Activated CD4-positive, alpha-beta T cell treated with anti-CD3 and anti-CD28 coated beads, Interleukin-2, Interleukin-4, amounts not matched to agents 100 ng/mL and 50 ng/mL, durations not matched to agents 16 hours and 8 hours (primary cell): ENCODE results near the gene GSE1.

ENCODE experiments used
- DNase-seq: peaks from one replicate; pipeline ENCODE4 v3.0.0-alpha.2; 2020; ENCODE audit warnings: low spot score

Gene GSE1

GRCh38 chr16:85574672-85575475, 38.2 kb upstream of the GSE1 start:
- DNase-seq, result no peak

DNA sequence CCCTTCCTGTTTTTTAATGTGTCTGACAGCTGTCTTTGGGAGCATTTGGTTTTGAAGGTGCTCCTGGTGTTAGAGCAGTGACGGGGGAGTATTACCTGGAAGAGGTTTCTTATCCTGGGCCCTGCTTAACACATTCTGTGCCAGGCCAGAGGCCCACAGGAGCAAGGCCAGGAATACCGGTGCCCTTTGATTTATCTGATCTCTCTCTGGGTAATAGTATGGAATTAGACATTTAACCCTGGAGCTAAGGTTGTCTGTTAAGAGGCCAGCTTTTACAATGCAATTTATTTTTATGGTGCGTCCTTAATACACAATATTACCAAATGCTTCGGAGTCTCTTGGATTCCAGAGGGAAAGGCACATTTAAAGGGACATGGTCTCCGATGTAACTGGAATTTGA, 37.2 kb upstream of the GSE1 start:
- DNase-seq, result no peak

GRCh38 chr16:85576944-85577343, 36.2 kb upstream of the GSE1 start:
- DNase-seq, result no peak

DNA sequence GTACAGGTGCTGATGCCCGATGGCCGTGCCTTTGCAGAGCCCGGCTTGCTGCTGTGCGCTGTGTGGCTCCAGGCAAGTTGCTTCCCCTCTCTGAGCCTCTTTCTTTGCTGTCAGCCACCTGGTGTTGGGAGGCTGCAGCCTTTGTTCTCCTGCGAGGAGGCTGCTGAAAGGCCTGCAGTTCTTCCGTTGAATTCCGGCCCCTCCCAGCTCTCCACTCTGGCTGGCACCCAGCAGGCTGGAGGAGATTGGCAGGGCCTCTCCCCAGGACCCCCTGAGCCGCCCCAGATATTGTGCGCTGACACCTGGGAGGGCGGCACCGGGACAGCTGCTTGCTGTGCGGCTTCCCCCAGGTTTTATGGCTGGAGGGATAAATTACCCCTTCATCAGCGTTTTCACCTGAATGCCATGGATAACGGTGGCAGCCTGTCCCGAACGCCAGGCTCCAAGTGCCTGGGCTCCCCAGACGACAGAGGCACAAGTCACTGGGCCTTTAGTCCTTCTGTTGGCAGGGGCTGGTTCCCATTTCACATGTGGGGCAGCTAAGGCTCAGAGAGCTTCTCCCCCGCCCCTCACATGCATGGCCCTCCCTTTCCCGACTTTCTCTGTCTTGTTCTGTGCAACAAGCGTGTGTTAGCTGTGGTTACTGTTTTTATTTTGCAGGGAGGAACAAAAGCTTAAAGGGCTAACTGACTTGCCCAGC, 35.1 kb upstream of the GSE1 start:
- DNase-seq, result no peak

- DNase-seq, result no peak
Measured at GRCh38 chr16:85578599-85578948, 34.5 kb upstream of the GSE1 start.

DNA sequence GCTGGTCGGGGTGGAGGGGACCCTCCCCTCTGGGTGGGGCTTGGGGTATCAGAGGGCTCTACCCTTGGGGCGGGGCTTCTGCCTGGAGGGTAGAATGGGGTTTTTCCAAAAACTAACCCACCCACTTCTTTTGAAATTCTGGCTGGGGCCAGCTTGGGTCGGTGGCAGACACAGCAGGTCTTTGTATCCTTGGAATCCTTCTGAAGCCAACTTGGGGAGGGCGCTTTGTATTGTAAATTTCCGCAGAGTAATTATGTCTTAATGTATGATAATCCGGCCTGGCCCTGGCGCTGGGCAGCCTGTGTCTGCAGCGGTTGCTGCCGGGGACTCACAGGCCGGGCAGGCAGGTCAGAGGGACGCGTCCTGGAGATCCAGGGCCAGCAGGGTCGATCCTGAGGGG, 33.9 kb upstream of the GSE1 start:
- no peak for DNase-seq

DNA sequence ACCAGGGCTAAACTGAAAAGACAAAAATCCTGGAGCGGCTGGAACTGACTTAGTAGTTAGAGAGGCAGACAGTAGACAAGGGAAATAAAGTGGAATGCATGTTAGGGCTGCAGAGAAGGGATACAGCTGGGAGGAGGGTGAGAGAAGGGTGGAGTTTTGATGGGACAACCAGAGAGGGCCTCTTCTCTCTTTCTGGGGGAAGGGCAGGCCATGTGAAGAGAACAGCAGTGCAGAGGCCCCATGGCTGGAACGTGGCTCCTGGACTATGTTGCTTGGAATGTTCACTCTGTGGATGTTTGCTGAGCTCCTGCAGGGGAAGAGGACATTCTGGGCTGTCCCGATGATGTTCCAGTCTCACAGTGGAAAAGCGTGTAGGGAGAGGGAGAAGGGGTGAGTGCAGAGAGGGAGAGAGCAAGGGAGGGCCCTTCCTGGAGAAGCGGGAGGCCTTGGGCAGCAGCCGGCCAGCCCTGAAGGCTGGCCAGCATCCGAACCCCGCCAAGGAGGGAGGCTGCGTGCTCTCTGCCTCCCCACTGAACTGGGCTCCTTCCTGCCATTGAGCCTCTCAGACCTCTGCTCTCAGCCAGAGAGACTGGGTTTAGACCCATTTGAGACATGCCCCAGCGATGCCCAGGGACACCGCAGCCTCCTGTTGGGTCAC, 33.1 kb upstream of the GSE1 start:
- DNase-seq, result no peak

DNA sequence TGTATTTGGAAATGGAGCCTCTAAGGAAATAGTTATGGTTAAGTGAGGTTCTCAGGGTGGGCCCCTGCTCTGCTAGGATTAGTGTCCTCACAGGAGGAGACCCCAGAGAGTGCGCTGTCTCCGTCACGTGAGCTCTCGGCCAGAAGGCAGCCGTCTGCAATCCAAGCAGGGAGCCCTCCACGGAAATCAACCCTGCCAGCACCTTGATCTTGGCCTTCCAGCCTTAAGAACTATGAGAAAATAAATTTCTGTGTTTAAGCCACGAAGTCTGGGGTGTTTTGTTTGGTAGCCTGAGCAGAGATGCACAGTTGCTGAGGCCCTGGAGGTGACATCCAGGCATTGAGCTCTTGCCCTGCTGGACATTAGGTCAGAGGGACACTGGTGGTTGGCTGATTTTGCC, 32.4 kb upstream of the GSE1 start:
- DNase-seq, result no peak

- DNase-seq, result no peak
Measured at GRCh38 chr16:85582229-85582991, 30.7 kb upstream of the GSE1 start.

DNA sequence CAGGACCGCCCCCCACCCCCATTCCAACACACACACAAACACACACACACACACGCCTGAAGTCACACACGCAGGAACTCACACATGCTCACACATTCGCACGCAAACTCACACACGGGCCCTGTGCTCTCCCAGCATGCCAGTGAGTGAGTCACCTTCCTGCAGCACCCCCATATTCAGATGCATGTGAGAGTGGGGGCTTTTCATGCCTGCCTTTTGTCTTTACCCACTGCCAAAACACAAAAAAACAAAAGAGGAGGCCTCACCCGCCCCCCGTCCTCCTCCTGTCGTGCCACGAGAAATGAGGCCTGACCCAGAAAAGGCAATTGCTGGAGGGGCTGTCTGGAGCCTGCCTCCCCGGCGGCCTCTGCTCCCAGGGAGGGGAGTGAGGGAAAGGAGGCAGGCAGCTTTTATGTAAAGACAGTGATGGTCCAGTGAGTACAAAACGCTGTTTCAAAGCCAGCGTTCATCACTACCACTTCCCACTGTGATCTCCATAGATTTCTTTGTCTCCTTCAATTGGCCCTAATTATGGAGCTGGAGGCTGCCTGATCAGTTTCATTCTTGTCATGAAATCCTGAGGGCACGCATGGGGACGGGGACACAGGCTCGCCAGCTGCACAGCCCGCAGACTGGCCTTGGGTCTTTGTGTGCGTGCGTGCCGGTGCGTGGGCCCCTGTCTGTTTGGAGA, 29.5 kb upstream of the GSE1 start:
- no peak for DNase-seq

DNA sequence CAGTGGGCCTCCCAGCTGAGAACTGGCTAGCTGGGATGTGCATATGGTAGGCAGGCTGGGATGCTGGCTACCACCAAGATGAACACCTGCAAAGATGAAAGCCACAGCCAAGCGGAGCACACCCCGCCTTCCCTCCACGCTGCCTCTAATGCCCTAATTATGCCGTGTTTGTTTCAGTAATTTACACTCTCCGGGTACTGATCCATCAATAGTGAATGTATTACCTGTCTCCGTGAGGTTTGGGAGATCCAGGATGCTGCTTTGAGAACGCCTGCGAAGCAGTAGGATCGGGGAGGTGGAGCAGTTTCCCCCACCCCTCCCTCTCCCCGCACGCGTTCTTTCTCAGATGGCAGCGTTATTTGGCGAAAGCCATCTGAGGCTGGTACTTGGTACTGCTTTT, 28.9 kb upstream of the GSE1 start:
- DNase-seq, result no peak

GRCh38 chr16:85584819-85585282, 28.3 kb upstream of the GSE1 start:
- DNase-seq, result no peak

GRCh38 chr16:85585711-85586110, 27.4 kb upstream of the GSE1 start:
- DNase-seq, result no peak

DNA sequence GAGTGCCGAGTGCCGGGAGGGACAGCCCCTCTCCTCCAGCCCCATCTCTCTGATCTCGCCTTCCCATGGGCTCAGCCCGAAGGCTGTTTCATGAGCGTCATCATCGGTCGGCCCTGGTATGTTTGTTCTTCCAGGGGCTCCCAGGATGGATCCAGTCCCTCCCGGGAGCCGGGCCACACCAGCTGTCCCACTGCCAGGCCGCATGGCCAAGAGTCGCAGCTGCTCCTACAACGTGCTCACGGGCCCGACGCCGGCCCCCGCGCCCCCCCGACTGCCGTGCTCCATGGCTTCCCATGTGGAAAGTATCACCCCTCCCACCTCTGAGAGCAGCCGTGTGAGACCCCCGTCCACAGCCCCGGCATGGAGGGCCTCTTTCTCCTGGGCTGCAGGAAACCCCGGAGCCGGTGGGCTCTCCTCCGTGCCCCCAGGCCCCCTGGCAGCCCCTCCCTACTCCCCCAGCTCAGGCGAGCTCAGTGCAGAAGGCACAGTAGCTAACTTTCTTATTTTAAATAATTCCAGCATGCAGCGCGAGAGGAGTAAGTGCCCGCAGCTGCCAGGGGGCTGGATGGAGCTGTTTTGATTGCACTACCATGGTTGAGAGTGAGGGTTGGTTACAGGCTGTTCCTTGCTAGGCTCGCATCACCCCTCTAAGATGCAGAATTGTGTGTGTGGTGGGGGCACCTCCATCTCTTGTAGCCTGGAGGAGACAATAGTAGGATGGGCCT, 26.6 kb upstream of the GSE1 start:
- DNase-seq, result no peak

DNA sequence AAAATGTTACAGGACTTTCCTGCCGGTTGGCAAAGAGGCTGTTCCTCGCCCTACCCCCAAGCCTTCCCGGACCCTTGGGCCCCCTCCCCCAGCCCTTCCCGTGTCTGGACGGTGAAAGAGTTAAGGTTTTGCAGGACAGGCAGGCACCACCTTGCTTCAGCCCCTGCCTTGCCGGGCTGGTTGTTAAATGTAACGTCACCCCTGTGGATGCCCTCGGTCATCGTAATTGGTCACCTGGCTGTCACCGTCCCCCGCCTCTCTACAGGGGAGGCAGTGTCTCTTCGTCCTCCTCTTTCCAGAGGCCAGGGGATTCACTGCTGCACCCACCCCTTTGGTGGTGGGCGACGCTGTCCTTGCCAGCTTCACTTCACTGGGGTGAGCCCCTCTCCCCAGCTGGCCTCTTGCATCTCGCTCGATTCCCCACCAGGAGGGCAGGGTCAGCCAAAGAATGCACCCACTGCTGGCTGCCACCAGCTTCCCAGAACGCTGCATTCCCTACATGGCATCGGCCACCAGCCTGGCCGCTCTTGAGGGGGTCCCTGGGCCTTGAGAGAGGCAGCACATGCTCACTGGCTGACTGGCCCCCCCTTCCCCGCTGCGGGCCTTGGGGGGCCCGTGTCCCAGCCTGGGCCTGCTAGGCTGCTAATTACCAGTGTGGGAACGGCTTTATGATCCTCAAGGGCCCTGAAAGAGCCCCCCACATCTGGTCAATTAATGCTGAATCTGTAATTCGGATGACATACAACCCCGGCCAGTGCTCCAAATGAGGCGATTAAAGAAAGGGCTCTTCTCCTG, 25.2 kb upstream of the GSE1 start:
- no peak for DNase-seq

GRCh38 chr16:85588562-85589503, 24.3 kb upstream of the GSE1 start:
- no peak for DNase-seq

DNA sequence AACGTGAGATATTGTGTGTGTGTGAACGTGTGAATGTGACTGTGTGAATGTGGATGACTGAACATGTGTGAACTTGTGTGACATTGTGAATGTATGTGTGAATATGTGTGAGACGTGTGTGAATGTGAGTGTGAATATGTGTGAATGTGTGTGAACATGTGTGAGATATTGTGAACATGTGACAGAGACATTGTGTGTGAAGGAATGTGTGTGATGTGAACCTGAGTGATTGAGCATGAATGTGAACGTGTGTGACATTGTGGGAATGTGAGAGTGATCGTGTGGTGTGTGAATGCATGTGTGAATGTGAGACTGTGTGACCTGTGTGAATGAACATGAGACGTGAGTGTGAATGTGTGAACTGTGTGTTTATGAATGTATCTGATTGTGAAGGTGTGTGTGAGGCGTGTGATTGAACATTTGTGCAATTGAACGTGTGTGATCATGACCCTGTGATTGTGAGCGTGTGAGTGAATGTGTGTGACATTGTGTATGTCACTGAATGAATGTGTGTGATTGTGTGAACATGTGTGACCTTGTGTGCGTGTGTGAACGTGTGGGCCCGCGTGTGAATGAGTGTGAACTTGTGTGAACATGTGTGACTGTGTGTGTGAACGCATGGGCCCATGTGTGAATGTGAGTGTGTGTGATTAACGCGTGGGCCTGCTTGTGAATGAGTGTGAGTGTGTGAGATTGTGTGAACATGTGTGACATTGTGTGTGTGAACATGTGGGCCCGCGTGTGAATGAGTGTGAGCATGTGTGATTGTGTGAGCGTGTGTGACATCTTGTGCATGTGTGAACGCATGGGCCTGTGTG, 23.2 kb upstream of the GSE1 start:
- DNase-seq, result no peak

- DNase-seq, result no peak
Measured at GRCh38 chr16:85590506-85590832, 22.7 kb upstream of the GSE1 start.
